Stimulated activated CD4-positive, alpha-beta T cell treated with anti-CD3 and anti-CD28 coated beads, Interleukin-4, amount 100 ng/mL, for 24 hours (primary cell): ENCODE results near the gene JAKMIP1.

Experiments
- DNase-seq: peaks from one replicate; pipeline ENCODE4 v3.0.0-alpha.2; 2020

The JAKMIP1 gene

GRCh38 chr4:6086846-6087245, 113.5 kb downstream of the JAKMIP1 start:
- no peak for DNase-seq

- DNase-seq: no peak
Measured at GRCh38 chr4:6085691-6086628, 114.4 kb downstream of the JAKMIP1 start.

GRCh38 chr4:6085028-6085690, 115.2 kb downstream of the JAKMIP1 start:
- DNase-seq: no peak

- no peak for DNase-seq
Measured at GRCh38 chr4:6079965-6080364, 120.4 kb downstream of the JAKMIP1 start.

GRCh38 chr4:6078560-6078959, 121.8 kb downstream of the JAKMIP1 start:
- no peak for DNase-seq

- DNase-seq: no peak
Measured at GRCh38 chr4:6076391-6076790, 124.0 kb downstream of the JAKMIP1 start.

- DNase-seq: no peak
Measured at GRCh38 chr4:6074758-6075157, 125.6 kb downstream of the JAKMIP1 start.

GRCh38 chr4:6071959-6072720, 128.2 kb downstream of the JAKMIP1 start:
- no peak for DNase-seq

- no peak for DNase-seq
Measured at GRCh38 chr4:6071191-6071958, 129.0 kb downstream of the JAKMIP1 start.

GRCh38 chr4:6069845-6070709, 130.3 kb downstream of the JAKMIP1 start:
- no peak for DNase-seq

- no peak for DNase-seq
Measured at GRCh38 chr4:6068986-6069385, 131.4 kb downstream of the JAKMIP1 start.

GRCh38 chr4:6065934-6066590, 134.3 kb downstream of the JAKMIP1 start:
- no peak for DNase-seq

- no peak for DNase-seq
Measured at GRCh38 chr4:6065166-6065565, 135.2 kb downstream of the JAKMIP1 start.

GRCh38 chr4:6064383-6064782, 136.0 kb downstream of the JAKMIP1 start:
- DNase-seq: no peak

GRCh38 chr4:6063684-6064083, 136.7 kb downstream of the JAKMIP1 start:
- DNase-seq: no peak

- DNase-seq: no peak
Measured at GRCh38 chr4:6062133-6062532, 138.2 kb downstream of the JAKMIP1 start.

- DNase-seq: no peak
Measured at GRCh38 chr4:6059375-6059805, 141.0 kb downstream of the JAKMIP1 start.

- DNase-seq: no peak
Measured at GRCh38 chr4:6058531-6059374, 141.6 kb downstream of the JAKMIP1 start.

GRCh38 chr4:6056976-6057766, 143.2 kb downstream of the JAKMIP1 start:
- DNase-seq: no peak
